ENCODE measurements around the gene NEK7. TPM values are rescaled to one million over a fixed set of nuclear protein-coding genes. Genes with fewer than 3 reads are reported as not detected.

Gene NEK7
- total and polyA plus RNA-seq, 9 of the 15 experiments (the other 6 are each of a cell fraction or from before 2014, with no cell fraction given), result 8.5 to 37.3 (median 27.7) TPM

DNA sequence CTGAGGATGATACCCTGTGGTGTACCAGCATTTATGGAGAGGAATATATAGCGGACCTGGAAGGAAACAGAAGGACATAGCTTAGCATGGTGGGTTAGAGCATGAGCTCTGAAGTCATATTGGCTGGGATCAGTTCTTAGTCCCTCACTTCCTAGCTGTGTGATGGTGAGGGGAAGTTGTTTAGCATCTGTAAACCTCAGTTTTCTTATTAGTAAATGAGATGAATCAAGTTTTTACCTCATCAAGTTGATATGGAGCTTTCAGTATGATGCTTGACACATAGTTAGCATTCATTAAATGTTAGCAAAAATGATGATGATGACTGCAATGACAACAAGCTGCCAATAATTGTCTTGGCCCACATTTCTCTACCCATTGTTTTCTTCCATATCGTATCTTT, 84.8 kb downstream of the NEK7 start:
- H3K9ac ChIP-seq (ENCODE audit: insufficient read depth in 1 of 2, low read depth in 2 of 2, low read length in 2 of 2), result no peak overlapping the region
- in situ Hi-C loops (cut with MboI), result no loop called here
- ChIA-PET CTCF (ENCODE audit: low intra/inter-chr PET ratio) (no interaction called here), POLR2A (interaction anchor here (1.0 to 1.4 kb wide), 2 partner anchors 13 to 17 kb away, joined by 3 to 4 read pairs; no protein-coding TSS in a partner anchor)
- no peaks in the 10 kb centered on the region for H3K9me3 ChIP-seq (replicated peaks; ENCODE audit: control insufficient read depth, insufficient read depth, low read depth, low read length)
- H3K27me3 ChIP-seq (ENCODE audit: control insufficient read depth in 2 of 2, insufficient read depth in 2 of 2, low read length in 2 of 2), result no peaks in the 10 kb centered on the region
- H3K4me3 ChIP-seq, result no peak overlapping the region
- FAIRE-seq (no peak), DNase-seq (ENCODE audit: extremely low read depth in 1 of 4, low spot score in 3 of 4) (no peak), ATAC-seq (no peak)
- no peaks in the 10 kb centered on the region for H3K4me1 ChIP-seq (replicated peaks in 1 of 2; ENCODE audit: control insufficient read depth in 2 of 2, insufficient read depth in 2 of 2, low read length in 2 of 2)
- H3K36me3 ChIP-seq (ENCODE audit: control insufficient read depth, insufficient read depth, low read length), result peaks cover 1% of the 10 kb centered on the region; the same call in 1 of the 3 replicates
- H3K4me2 ChIP-seq (ENCODE audit: insufficient read depth, low read length), result no peak overlapping the region
- H3K79me2 ChIP-seq (ENCODE audit: control insufficient read depth, insufficient read depth, low read length), result 0 out of 3 replicates have a peak, but pooled peaks cover 3% of the 10 kb centered on the region
- intact Hi-C loops (cut with micrococcal nuclease), result no loop called here
- H2AFZ ChIP-seq (ENCODE audit: low read depth, low read length), result no peak overlapping the region
- H4K20me1 ChIP-seq (replicated peaks; ENCODE audit: control insufficient read depth, insufficient read depth, low read length), result no peaks in the 10 kb centered on the region
- 80% methylated on average over 2 of the region's 2 CpGs for WGBS (ENCODE audit: insufficient coverage, low coverage, missing lambda C conversion rate)
- no peak for TF ChIP-seq ZNF277 (CRISPR knock-in tag; IDR thresholded peaks at IDR 0.05; ENCODE audit: borderline replicate concordance)
- no peak for TF ChIP-seq KDM1A (IDR thresholded peaks at IDR 0.05)
- no peak for TF ChIP-seq SMAD1 (IDR thresholded peaks at IDR 0.05; ENCODE audit: low read depth, low read length, partially characterized antibody)
- no peak for TF ChIP-seq JUNB (CRISPR knock-in tag; conservative IDR thresholded peaks at IDR 0.05)
- no peaks in the 10 kb centered on the region for H3K9me1 ChIP-seq (ENCODE audit: control insufficient read depth, insufficient read depth, low read length)
- H3K27ac ChIP-seq (ENCODE audit: extremely low read depth, low read depth, low read length), result no peak overlapping the region
- BruUV-seq (replicated peaks), result no TSS peak

GRCh38 chr1:198244772-198245171, 88.0 kb downstream of the NEK7 start:
- ChIA-PET CTCF (ENCODE audit: low intra/inter-chr PET ratio) (no interaction called here), POLR2A (no interaction called here)
- Histone ChIP-seq H3K4me2 (ENCODE audit: insufficient read depth, low read length) (no peak overlapping the region), H3K79me2 (ENCODE audit: control insufficient read depth, insufficient read depth, low read length) (0 out of 3 replicates have a peak, but pooled peaks cover 7% of the 10 kb centered on the region), H4K20me1 (replicated peaks; ENCODE audit: control insufficient read depth, insufficient read depth, low read length) (no peaks in the 10 kb centered on the region), H3K36me3 (ENCODE audit: control insufficient read depth, insufficient read depth, low read length) (no peaks in the 10 kb centered on the region), H3K4me3 (no peak overlapping the region), H3K4me1 (replicated peaks in 1 of 2; ENCODE audit: control insufficient read depth in 2 of 2, insufficient read depth in 2 of 2, low read length in 2 of 2) (no peaks in the 10 kb centered on the region), H3K27me3 (ENCODE audit: control insufficient read depth in 2 of 2, insufficient read depth in 2 of 2, low read length in 2 of 2) (no peaks in the 10 kb centered on the region), H3K9me1 (ENCODE audit: control insufficient read depth, insufficient read depth, low read length) (no peaks in the 10 kb centered on the region), H3K9ac (ENCODE audit: insufficient read depth in 1 of 2, low read depth in 2 of 2, low read length in 2 of 2) (no peak overlapping the region), H3K27ac (ENCODE audit: extremely low read depth, low read depth, low read length) (no peak overlapping the region; the same call in 2 of the 3 replicates), H3K9me3 (replicated peaks; ENCODE audit: control insufficient read depth, insufficient read depth, low read depth, low read length) (no peaks in the 10 kb centered on the region), H2AFZ (ENCODE audit: low read depth, low read length) (no peak overlapping the region)
- ATAC-seq, result no peak
- no peak for TF ChIP-seq SMARCB1 (IDR thresholded peaks at IDR 0.05; ENCODE audit: insufficient read length, low read depth)
- no peak for TF ChIP-seq PTRF (tag; IDR thresholded peaks at IDR 0.05)
- TF ChIP-seq FOXJ3 (CRISPR knock-in tag; IDR thresholded peaks at IDR 0.05), result no peak
- TF ChIP-seq GATAD2B (IDR thresholded peaks at IDR 0.05; ENCODE audit: borderline replicate concordance), result no peak
- TF ChIP-seq MEF2A (IDR thresholded peaks at IDR 0.05; ENCODE audit: control insufficient read depth, low read depth, low read length), result no peak
- no peak for TF ChIP-seq HNRNPLL (IDR thresholded peaks at IDR 0.05; ENCODE audit: low read depth, low read length, poor library complexity, severe bottlenecking)
- TF ChIP-seq SAFB2 (IDR thresholded peaks at IDR 0.05; ENCODE audit: borderline replicate concordance, low read depth, low read length, severe bottlenecking), result no peak
- TF ChIP-seq GATAD2A (IDR thresholded peaks at IDR 0.05), result no peak
- no peak for TF ChIP-seq MIER1 (IDR thresholded peaks at IDR 0.05; ENCODE audit: low read depth)
- TF ChIP-seq, protein P1, sequence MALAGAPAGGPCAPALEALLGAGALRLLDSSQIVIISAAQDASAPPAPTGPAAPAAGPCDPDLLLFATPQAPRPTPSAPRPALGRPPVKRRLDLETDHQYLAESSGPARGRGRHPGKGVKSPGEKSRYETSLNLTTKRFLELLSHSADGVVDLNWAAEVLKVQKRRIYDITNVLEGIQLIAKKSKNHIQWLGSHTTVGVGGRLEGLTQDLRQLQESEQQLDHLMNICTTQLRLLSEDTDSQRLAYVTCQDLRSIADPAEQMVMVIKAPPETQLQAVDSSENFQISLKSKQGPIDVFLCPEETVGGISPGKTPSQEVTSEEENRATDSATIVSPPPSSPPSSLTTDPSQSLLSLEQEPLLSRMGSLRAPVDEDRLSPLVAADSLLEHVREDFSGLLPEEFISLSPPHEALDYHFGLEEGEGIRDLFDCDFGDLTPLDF (CRISPR knock-in tag; IDR thresholded peaks at IDR 0.05), result no peak
- no peak for TF ChIP-seq STAT5B (CRISPR knock-in tag; IDR thresholded peaks at IDR 0.05)
- no peak for FAIRE-seq
- no TSS peak for BruUV-seq (replicated peaks)
- in situ Hi-C loops (cut with MboI), result no loop called here
- DNase-seq (ENCODE audit: extremely low read depth in 1 of 4, low spot score in 3 of 4), result no peak
- intact Hi-C loops (cut with micrococcal nuclease), result no loop called here
